AG10803 (cell line): ENCODE results near the gene TRAF3.
"Not testable (repeated sequence)": the region's sequence is repeated elsewhere in the genome, so short reads cannot be mapped to it uniquely, and the experiment has no call there.

Experiments
- DNase-seq: peaks from one replicate; pipeline ENCODE4 v3.0.0; 2010; ENCODE audit warnings: low read depth
- H3K4me3 ChIP-seq: 2 replicates; pipeline ENCODE4 v1.5.1; 2011; ENCODE audit warnings: mild to moderate bottlenecking, low read length, control low read depth
- TF ChIP-seq, protein P1 (sequence below): conservative IDR thresholded peaks from 2 replicates; pipeline ENCODE4 v1.5.1; 2011; ENCODE audit warnings: mild to moderate bottlenecking, low read length, control low read depth, inconsistent platforms

Gene TRAF3

DNA sequence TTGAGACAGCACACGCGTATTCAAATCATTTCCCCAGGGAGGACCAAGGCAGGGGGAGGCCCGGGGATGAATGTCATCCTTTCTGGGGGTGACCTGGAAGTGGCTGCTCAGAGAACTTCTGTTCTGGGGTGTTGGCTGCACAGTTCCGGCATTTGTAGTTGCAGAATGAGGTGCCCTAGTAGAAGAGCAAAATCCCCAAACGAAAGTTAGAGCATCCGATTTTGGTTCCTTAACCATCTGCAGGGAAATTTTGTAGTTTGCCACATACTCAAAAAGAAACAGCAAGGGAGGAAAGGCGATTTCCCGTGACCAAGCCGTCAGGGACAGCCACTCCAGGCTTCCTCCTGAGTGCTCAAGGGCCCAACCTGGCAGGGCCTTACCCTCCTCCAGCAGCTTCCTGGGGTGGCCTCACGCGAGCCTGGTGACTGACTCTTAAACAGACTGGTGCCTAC, 13.0 kb upstream of the TRAF3 start:
- no peak for DNase-seq
- TF ChIP-seq, protein P1, sequence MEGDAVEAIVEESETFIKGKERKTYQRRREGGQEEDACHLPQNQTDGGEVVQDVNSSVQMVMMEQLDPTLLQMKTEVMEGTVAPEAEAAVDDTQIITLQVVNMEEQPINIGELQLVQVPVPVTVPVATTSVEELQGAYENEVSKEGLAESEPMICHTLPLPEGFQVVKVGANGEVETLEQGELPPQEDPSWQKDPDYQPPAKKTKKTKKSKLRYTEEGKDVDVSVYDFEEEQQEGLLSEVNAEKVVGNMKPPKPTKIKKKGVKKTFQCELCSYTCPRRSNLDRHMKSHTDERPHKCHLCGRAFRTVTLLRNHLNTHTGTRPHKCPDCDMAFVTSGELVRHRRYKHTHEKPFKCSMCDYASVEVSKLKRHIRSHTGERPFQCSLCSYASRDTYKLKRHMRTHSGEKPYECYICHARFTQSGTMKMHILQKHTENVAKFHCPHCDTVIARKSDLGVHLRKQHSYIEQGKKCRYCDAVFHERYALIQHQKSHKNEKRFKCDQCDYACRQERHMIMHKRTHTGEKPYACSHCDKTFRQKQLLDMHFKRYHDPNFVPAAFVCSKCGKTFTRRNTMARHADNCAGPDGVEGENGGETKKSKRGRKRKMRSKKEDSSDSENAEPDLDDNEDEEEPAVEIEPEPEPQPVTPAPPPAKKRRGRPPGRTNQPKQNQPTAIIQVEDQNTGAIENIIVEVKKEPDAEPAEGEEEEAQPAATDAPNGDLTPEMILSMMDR, result no peak
- no peak overlapping the region for H3K4me3 ChIP-seq

DNA sequence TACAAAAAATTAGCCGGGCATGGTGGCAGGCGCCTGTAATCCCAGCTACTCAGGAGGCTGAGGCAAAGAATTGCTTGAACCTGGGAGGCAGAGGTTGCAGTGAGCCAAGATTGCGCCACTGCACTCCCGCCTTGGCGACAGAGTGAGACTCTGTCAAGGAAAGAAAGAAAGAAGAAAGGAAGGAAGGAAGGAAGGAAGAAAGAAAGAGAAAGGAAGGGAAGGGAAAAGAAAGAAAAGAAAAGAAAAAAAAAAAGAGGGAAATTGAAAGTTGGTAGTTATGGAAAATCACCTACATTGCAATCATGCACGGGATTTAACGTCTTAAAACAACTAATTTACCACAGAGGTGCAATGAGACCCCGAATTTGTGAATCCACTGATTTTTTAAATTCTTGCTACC, 11.5 kb upstream of the TRAF3 start:
- not testable (repeated sequence) for DNase-seq, H3K4me3 ChIP-seq

DNA sequence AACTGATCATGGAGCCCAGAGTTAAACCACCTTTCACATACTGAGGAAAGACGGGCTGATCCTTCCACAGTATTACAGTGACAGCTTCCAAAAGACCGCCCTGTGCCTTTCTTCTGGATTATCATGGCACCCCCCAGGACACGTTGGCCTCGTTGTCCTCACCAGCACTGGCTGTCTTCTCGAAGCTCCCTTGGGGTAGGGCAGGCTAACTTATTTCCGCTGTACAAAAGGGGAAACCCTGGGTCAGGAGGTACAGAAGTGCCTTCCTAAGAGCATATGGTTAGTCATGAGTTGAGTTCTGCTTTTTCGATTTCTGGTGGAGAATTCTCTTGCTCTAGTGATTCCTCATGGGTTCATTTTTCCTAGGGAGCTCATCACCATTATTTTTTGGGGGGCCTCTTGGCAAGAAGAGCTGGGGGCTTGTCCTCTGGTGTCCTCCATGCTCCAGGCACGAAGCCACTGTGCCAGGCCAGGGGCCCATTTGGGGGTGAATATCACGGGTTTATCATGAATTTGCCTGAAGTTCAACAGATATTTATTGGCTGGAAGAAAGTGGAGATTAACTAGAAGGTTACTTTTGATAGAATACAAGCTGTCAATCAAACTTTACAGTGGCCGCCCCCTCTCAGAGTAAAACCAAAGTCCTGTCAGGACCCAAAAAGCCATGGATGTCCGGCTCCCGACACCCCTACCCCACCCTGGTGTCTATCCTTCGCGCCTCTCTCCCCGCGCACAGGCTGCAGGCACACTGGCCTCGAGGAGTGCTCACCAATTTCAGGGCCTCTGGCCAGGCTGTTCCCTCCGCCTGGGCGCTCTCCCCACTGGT, 8.8 kb upstream of the TRAF3 start:
- DNase-seq, result no peak
- H3K4me3 ChIP-seq, result no peak overlapping the region

DNA sequence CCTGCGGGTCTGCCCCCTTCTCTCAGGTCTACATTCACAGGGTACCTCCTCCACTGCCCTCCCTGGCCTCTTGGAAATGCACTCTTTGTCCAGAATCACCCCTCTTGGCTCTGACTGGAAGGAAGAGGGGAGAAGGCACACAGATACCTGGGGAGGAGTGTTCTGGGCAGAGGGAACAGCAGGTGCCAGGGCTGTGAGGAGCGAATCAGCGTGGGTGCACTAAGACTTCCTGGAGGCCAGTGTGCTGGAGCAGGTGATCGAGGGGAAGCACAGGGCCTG, 8.3 kb upstream of the TRAF3 start:
- TF ChIP-seq, protein P1, result no peak
- no peak for DNase-seq
- no peak overlapping the region for H3K4me3 ChIP-seq

More for the DNA sequence above, 8.8 kb upstream of the TRAF3 start:
- TF ChIP-seq, protein P1, result no peak

DNA sequence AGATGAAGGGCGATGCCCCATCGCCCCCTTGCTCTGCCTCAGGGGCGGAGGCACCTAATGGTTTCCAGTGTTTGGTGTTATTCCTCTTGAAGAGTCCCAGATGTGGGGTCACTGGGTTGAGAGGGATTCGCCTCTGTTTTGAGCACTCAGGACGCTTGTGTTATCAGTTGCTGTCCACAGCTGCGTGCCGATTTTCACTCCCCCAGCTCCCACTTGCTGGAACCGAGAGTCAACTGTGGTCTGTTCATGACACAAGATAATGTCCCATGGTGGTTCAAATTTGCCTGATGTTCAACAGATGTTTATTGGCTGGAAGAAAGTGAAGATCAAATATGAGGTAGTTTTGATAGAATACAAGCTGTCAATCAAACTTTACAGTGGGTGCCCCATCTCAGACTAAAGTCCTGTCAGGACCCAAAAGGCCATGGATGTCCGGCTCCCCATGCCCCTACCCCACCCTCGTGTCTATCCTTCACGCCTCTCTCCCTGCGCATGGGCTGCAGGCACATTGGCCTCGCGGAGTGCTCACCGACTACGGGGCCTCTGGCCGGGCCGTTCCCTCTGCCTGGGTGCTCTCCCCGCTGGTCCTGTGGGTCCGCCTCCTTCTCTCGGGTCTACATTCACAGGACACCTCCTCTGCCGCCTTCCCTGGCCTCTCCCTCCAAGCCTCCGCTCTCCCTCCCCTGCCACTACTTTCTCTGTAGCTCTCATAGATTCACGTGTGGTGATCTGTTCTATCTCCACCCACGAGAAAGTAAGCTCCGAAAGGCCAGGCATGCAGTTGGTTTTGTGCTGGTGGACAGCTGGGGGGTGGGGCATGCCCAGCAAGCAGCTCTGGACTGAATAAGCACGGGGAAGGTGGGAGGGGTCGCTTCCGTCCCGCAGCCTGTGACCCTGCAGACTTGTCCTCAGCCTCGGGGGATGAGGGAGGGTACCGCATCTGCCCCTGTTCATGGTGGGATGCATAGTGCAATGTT, 6.8 kb upstream of the TRAF3 start:
- no peak overlapping the region for H3K4me3 ChIP-seq
- TF ChIP-seq, protein P1, result no peak
- no peak for DNase-seq

DNA sequence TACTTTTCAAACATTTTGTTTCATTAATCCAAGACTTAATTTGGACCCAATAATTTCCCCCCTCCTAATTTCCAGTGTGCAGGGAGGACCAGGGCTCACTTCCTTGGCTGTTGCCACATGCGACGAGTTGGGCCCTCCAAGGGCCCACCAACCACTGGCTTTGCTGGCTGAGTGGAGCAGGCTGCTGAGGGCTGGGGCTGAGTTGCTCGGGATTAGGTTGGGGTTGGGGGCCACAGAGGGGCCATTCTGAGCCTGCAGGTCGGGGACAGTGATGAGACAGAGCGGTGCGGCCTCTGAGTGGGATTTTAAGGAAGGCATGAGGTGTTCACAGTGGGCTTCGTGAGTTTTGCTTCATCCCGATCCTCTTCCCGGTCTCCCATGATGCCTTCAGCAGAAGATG, 6.1 kb upstream of the TRAF3 start:
- no peak overlapping the region for H3K4me3 ChIP-seq
- DNase-seq, result no peak
- TF ChIP-seq, protein P1, result no peak

DNA sequence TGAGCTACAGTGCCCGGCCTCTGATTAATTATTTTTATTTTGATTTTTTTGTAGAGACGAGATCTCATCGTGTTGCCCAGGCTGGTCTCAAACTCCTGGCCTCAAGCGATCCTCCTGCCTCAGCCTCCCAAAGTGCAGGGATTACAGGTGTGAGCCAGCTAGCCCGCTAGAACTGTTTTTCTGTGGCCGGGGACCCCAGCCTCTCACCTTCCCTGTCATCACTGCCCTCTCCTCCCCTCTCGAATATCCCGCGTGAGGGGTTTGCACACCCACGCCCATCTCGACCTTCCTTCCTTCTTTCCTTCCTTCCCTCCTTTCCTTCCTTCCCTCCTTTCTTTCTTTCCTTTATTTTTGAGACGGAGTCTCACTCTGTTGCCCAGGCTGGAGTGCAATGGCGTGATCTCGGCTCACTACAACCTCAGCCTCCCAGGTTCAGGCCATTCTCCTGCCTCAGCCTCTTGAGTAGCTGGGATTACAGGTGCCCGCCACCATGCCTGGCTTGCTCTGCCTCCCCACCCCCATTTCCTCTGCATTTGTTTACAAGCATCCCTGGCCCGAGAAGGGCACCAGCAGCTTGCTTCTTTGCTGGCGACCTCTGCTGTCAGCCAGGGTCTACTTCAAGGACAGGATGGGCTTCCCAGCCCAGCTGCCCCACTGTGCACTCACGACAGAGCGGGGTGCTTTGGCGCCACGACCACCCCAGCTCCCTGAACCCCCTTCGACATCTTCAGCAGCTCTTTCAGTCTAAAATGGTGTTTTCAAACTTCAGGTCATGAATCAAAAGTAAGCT, 4.3 kb upstream of the TRAF3 start:
- DNase-seq, result no peak
- TF ChIP-seq, protein P1, result 0 out of 2 replicates have a peak, but pooled peaks have one; percentile 12
- H3K4me3 ChIP-seq, result no peak overlapping the region
